Upper lobe of right lung (tissue), 1 donor: ENCODE results near the gene COL28A1. TPM values are rescaled to one million over a fixed set of nuclear protein-coding genes. Genes with fewer than 3 reads are reported as not detected.

Experiments used
- ATAC-seq: fragments of 200-7000 bp; cut with Tn5 transposase; one replicate; pipeline ENCODE4 v1.9.1; 2020; ENCODE audit warnings: mild to moderate bottlenecking, moderate library complexity
- DNase-seq: peaks from one replicate; pipeline ENCODE4 v3.0.0-alpha.2; 2020
- H3K27ac ChIP-seq: fragments of 200-600 bp; one replicate; pipeline ENCODE4 v1.8.0; 2022
- H3K27me3 ChIP-seq: fragments of 200-600 bp; one replicate; pipeline ENCODE4 v1.8.0; 2022; ENCODE audit warnings: mild to moderate bottlenecking
- H3K36me3 ChIP-seq: fragments of 200-600 bp; one replicate; pipeline ENCODE4 v1.8.0; 2022
- H3K4me1 ChIP-seq: fragments of 200-600 bp; one replicate; pipeline ENCODE4 v1.8.0; 2022
- H3K4me3 ChIP-seq: fragments of 200-600 bp; one replicate; pipeline ENCODE4 v1.8.0; 2022; ENCODE audit warnings: mild to moderate bottlenecking
- H3K9me3 ChIP-seq: fragments of 200-600 bp; one replicate; pipeline ENCODE4 v1.8.0; 2022
- intact Hi-C: fragments of 100-400 bp; cut with DNase I; formaldehyde crosslinking; loops from one replicate; pipeline ENCODE4 v1.11.0; 2022
- total RNA-seq: library from RNA; stranded (reverse); fragmentation: NEBNext Ultra II Directional; extraction: Animal tissue kit (Norgen Biotek cat#: 25700); gene quantifications from one replicate; pipeline ENCODE4 v1.2.1, GENCODE V29; 2021
- TF ChIP-seq, protein P1 (sequence below): fragments of 200-600 bp; IDR thresholded peaks from one replicate; pipeline ENCODE4 v1.8.0; 2022; ENCODE audit warnings: antibody characterized with exemption
- donor health status: DM: no; HTN: yes; CAD: no; lungs with severe emphysema.

Gene COL28A1
- total RNA-seq, 1 donor from 2014 or later = 0.61 TPM

DNA sequence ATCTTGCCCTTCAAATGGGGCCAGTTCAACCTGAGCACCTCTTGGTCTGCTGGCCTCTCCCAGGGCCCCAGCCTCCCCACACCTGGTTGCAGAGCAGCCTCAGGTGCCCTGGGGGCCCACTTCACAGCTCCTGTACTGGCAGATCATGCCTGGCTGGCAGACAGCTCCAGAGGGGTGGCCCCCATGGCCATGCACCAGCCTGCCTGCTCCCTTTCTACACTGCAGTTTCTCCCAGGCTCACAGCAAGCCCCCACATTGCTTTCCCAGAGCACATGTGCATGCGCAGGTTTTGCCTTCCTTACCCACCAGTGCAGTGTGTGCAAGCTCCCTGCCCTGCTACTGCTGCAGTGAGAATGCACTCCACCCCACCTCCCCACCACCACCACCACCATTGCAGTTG lies 21.2 kb upstream of the COL28A1 start:
- Histone ChIP-seq H3K4me1 (no peaks in the 10 kb centered on the region), H3K27ac (no peak overlapping the region), H3K9me3 (no peaks in the 10 kb centered on the region), H3K27me3 (no peaks in the 10 kb centered on the region), H3K36me3 (no peaks in the 10 kb centered on the region), H3K4me3 (no peak overlapping the region)
- ATAC-seq (no peak), DNase-seq (no peak)
- TF ChIP-seq, protein P1, sequence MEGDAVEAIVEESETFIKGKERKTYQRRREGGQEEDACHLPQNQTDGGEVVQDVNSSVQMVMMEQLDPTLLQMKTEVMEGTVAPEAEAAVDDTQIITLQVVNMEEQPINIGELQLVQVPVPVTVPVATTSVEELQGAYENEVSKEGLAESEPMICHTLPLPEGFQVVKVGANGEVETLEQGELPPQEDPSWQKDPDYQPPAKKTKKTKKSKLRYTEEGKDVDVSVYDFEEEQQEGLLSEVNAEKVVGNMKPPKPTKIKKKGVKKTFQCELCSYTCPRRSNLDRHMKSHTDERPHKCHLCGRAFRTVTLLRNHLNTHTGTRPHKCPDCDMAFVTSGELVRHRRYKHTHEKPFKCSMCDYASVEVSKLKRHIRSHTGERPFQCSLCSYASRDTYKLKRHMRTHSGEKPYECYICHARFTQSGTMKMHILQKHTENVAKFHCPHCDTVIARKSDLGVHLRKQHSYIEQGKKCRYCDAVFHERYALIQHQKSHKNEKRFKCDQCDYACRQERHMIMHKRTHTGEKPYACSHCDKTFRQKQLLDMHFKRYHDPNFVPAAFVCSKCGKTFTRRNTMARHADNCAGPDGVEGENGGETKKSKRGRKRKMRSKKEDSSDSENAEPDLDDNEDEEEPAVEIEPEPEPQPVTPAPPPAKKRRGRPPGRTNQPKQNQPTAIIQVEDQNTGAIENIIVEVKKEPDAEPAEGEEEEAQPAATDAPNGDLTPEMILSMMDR = no peak
- intact Hi-C loops = no loop called here

DNA sequence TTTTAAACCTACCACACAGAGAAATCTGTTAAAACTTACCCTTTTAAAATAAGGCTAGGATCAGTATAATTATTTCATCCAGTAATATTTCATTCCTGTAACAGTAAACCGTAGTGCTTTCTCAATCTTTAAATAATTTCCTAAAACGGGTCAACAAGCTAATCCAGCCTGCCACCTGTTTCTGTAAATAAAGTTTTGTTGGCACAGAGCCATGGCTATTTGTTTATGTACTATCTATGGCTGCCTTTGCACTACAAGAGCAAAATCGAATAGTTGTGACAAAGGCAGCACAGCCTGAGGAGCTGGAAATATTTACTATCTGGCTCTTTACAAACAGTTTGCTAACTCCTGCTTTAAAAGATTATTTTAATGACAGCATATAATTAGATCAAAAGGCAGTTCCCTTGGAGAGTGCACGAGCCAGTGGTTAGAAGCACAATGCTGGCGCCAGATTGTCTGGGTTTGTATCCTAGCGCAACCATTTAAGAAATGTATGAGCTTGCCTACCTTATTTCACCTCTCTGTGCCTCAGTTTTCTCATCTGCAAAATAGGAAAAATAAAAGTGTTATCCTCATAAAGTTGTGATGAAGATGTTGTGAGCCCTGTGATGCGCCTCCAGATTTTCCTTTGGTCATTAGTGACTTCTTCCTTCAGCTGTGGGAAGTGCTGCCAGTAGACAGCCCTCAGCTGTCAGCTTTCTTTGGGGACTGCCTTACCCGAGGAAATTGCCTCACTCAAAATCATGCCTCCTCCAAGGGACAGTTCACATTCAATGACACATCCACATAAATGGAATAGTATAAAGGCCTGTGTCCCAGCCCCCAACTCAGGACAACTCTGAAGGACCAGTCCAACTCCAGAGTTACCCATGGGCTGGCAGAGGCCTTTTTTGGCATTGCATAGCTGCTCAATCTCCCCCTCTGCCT lies 19.2 kb upstream of the COL28A1 start:
- intact Hi-C loops = no loop called here

GRCh38 chr7:7554021-7554432 lies 18.4 kb upstream of the COL28A1 start:
- no peak overlapping the region for H3K27ac ChIP-seq
- no peak for DNase-seq
- intact Hi-C loops = no loop called here
- TF ChIP-seq, protein P1 = no peak
- no peak overlapping the region for H3K4me3 ChIP-seq
- ATAC-seq = no peak
- H3K9me3 ChIP-seq = no peaks in the 10 kb centered on the region
- H3K4me1 ChIP-seq = no peaks in the 10 kb centered on the region
- no peaks in the 10 kb centered on the region for H3K27me3 ChIP-seq
- H3K36me3 ChIP-seq = no peaks in the 10 kb centered on the region

More for the DNA sequence above, 19.2 kb upstream of the COL28A1 start:
- DNase-seq (no peak), ATAC-seq (no peak)
- Histone ChIP-seq H3K4me1 (no peaks in the 10 kb centered on the region), H3K27me3 (no peaks in the 10 kb centered on the region), H3K27ac (no peak overlapping the region), H3K4me3 (no peak overlapping the region), H3K9me3 (no peaks in the 10 kb centered on the region), H3K36me3 (no peaks in the 10 kb centered on the region)
- TF ChIP-seq, protein P1 = no peak

GRCh38 chr7:7553386-7553785 lies 17.7 kb upstream of the COL28A1 start:
- Histone ChIP-seq H3K36me3 (no peaks in the 10 kb centered on the region), H3K9me3 (no peaks in the 10 kb centered on the region), H3K4me3 (no peak overlapping the region), H3K27ac (no peak overlapping the region), H3K4me1 (no peaks in the 10 kb centered on the region), H3K27me3 (no peaks in the 10 kb centered on the region)
- no peak for ATAC-seq
- TF ChIP-seq, protein P1 = no peak
- intact Hi-C loops = no loop called here
- no peak for DNase-seq

GRCh38 chr7:7552199-7552598 lies 16.5 kb upstream of the COL28A1 start:
- H3K27me3 ChIP-seq = no peaks in the 10 kb centered on the region
- no peak overlapping the region for H3K4me3 ChIP-seq
- TF ChIP-seq, protein P1 = no peak
- H3K4me1 ChIP-seq = no peaks in the 10 kb centered on the region
- ATAC-seq = no peak
- no peak overlapping the region for H3K27ac ChIP-seq
- intact Hi-C loops = no loop called here
- no peak for DNase-seq
- H3K9me3 ChIP-seq = no peaks in the 10 kb centered on the region
- no peaks in the 10 kb centered on the region for H3K36me3 ChIP-seq
